ENCODE data around the gene HUNK.
"Not testable (repeated sequence)": the region's sequence is repeated elsewhere in the genome, so short reads cannot be mapped to it uniquely, and the experiment has no call there.

HUNK gene

GRCh38 chr21:31921079-31921478 is 48.3 kb downstream of the HUNK start:
- DNase-seq (ENCODE audit: low read depth), result no peak

- no peak for DNase-seq (ENCODE audit: low read depth)
These were observed 50.1 kb downstream of the HUNK start for GRCh38 chr21:31922881-31923280.

- no peak for DNase-seq (ENCODE audit: low read depth)
These were observed 50.9 kb downstream of the HUNK start for GRCh38 chr21:31923756-31924155.

- DNase-seq (ENCODE audit: low read depth), result no peak
These were observed 51.7 kb downstream of the HUNK start for GRCh38 chr21:31924548-31924947.

GRCh38 chr21:31926498-31926897 is 53.7 kb downstream of the HUNK start:
- DNase-seq (ENCODE audit: low read depth), result no peak

GRCh38 chr21:31927689-31928353 is 55.0 kb downstream of the HUNK start:
- DNase-seq (ENCODE audit: low read depth), result no peak

- no peak for DNase-seq (ENCODE audit: low read depth)
These were observed 55.8 kb downstream of the HUNK start for GRCh38 chr21:31928656-31929055.

- no peak for DNase-seq (ENCODE audit: low read depth)
These were observed 56.7 kb downstream of the HUNK start for GRCh38 chr21:31929548-31929947.

- no peak for DNase-seq (ENCODE audit: low read depth)
These were observed 57.2 kb downstream of the HUNK start for GRCh38 chr21:31930001-31930400.

- DNase-seq (ENCODE audit: low read depth), result no peak
These were observed 59.0 kb downstream of the HUNK start for GRCh38 chr21:31931644-31932469.

- no peak for DNase-seq (ENCODE audit: low read depth)
These were observed 59.6 kb downstream of the HUNK start for GRCh38 chr21:31932470-31932764.

GRCh38 chr21:31937303-31937702 is 64.5 kb downstream of the HUNK start:
- DNase-seq (ENCODE audit: low read depth), result no peak

- no peak for DNase-seq (ENCODE audit: low read depth)
These were observed 65.8 kb downstream of the HUNK start for GRCh38 chr21:31938330-31939301.

- no peak for DNase-seq (ENCODE audit: low read depth)
These were observed 68.9 kb downstream of the HUNK start for GRCh38 chr21:31941694-31942093.

GRCh38 chr21:31943561-31943960 is 70.7 kb downstream of the HUNK start:
- DNase-seq (ENCODE audit: low read depth), result no peak

GRCh38 chr21:31945141-31945540 is 72.3 kb downstream of the HUNK start:
- DNase-seq (ENCODE audit: low read depth), result no peak

GRCh38 chr21:31945546-31945945 is 72.7 kb downstream of the HUNK start:
- no peak for DNase-seq (ENCODE audit: low read depth)

- no peak for DNase-seq (ENCODE audit: low read depth)
These were observed 73.4 kb downstream of the HUNK start for GRCh38 chr21:31946231-31946630.

GRCh38 chr21:31946876-31947550 is 74.2 kb downstream of the HUNK start:
- not testable (repeated sequence) for DNase-seq (ENCODE audit: low read depth)

- no peak for DNase-seq (ENCODE audit: low read depth)
These were observed 75.9 kb downstream of the HUNK start for GRCh38 chr21:31948676-31949075.

- DNase-seq (ENCODE audit: low read depth), result no peak
These were observed 80.0 kb downstream of the HUNK start for GRCh38 chr21:31952828-31953227.

- DNase-seq (ENCODE audit: low read depth), result no peak
These were observed 84.8 kb downstream of the HUNK start for GRCh38 chr21:31957631-31958030.

Measured in CMK (cell line).